Loucy (cell line): ENCODE measurements around the gene SPPL3.

Source experiments
- H2AFZ ChIP-seq: fragments of 200-600 bp; sonication (generic); 2 replicates; pipeline ENCODE4 v1.6.0; 2016; ENCODE audit warnings: antibody characterized with exemption, mild to moderate bottlenecking, low read length, moderate library complexity
- H3F3A ChIP-seq: fragments of 200-600 bp; 2 replicates; pipeline ENCODE4 v1.6.0; 2016; ENCODE audit warnings: antibody characterized with exemption, low read depth, mild to moderate bottlenecking
- H3K27me3 ChIP-seq: fragments of 200-600 bp; sonication (generic); 2 replicates; pipeline ENCODE4 v1.6.1; 2014; ENCODE audit warnings: low read length, mild to moderate bottlenecking; ENCODE audit not compliant: insufficient read depth, poor library complexity, severe bottlenecking
- H3K36me3 ChIP-seq: fragments of 200-600 bp; sonication (generic); 2 replicates; pipeline ENCODE4 v1.6.1; 2016; ENCODE audit warnings: low read length; ENCODE audit not compliant: insufficient read depth
- H3K4me1 ChIP-seq: fragments of 200-600 bp; sonication (generic); 2 replicates; pipeline ENCODE4 v1.5.1; 2014; ENCODE audit warnings: low read length, mild to moderate bottlenecking; ENCODE audit not compliant: insufficient read depth, poor library complexity, severe bottlenecking
- H3K4me2 ChIP-seq: fragments of 200-600 bp; sonication (generic); 2 replicates; pipeline ENCODE4 v1.6.0; 2014; ENCODE audit warnings: antibody characterized with exemption, low read length, low read depth, mild to moderate bottlenecking; ENCODE audit not compliant: poor library complexity, severe bottlenecking
- H3K4me3 ChIP-seq: fragments of 200-600 bp; sonication (generic); 2 replicates; pipeline ENCODE4 v1.5.1; 2014; ENCODE audit warnings: low read length, mild to moderate bottlenecking, mixed read lengths; ENCODE audit not compliant: poor library complexity, severe bottlenecking
- H3K79me2 ChIP-seq: fragments of 200-600 bp; sonication (generic); 2 replicates; pipeline ENCODE4 v1.6.1; 2014; ENCODE audit warnings: low read length; ENCODE audit not compliant: insufficient read depth
- H3K9ac ChIP-seq: fragments of 200-600 bp; sonication (generic); 2 replicates; pipeline ENCODE4 v1.6.0; 2014; ENCODE audit warnings: mild to moderate bottlenecking, low read depth, low read length, moderate library complexity; ENCODE audit not compliant: poor library complexity, severe bottlenecking
- H3K9me2 ChIP-seq: fragments of 200-600 bp; sonication (generic); replicated peaks from 2 replicates; pipeline ENCODE4 v1.6.1; 2016; ENCODE audit warnings: low read depth, low read length, mixed read lengths
- H3K9me3 ChIP-seq: fragments of 200-600 bp; sonication (generic); 2 replicates; pipeline ENCODE4 v1.6.1; 2014; ENCODE audit warnings: mild to moderate bottlenecking, antibody characterized with exemption, low read length, low read depth; ENCODE audit not compliant: insufficient read depth
- H4K20me1 ChIP-seq: fragments of 200-600 bp; sonication (generic); 2 replicates; pipeline ENCODE4 v1.6.0; 2014; ENCODE audit warnings: antibody characterized with exemption, low read length, mild to moderate bottlenecking; ENCODE audit not compliant: insufficient read depth, poor library complexity, severe bottlenecking
- CTCF ChIP-seq: fragments of 200-600 bp; sonication (generic); conservative IDR thresholded peaks from 2 replicates; pipeline ENCODE4 v1.5.1; 2014; ENCODE audit warnings: mild to moderate bottlenecking, antibody characterized with exemption, low read length
- EZH2phosphoT487 ChIP-seq: fragments of 200-600 bp; IDR thresholded peaks from 2 replicates; pipeline ENCODE4 v1.6.1; 2018; ENCODE audit warnings: antibody characterized with exemption, mild to moderate bottlenecking, moderate library complexity, borderline replicate concordance

Gene SPPL3

GRCh38 chr12:120847392-120847791 is 56.8 kb downstream of the SPPL3 start:
- peaks cover 5% of the 10 kb centered on the region; the same call in 1 of the 2 replicates for H3K36me3 ChIP-seq
- no peak overlapping the region for H3K4me3 ChIP-seq
- H4K20me1 ChIP-seq = peaks cover 25% of the 10 kb centered on the region
- no peak overlapping the region for H3K9ac ChIP-seq
- peaks cover 7% of the 10 kb centered on the region for H3K4me1 ChIP-seq
- no peaks in the 10 kb centered on the region for H3F3A ChIP-seq
- no peaks in the 10 kb centered on the region for H3K9me3 ChIP-seq
- no peak for TF ChIP-seq EZH2phosphoT487
- H3K9me2 ChIP-seq = no peaks in the 10 kb centered on the region
- H3K4me2 ChIP-seq = no peak overlapping the region
- no peak overlapping the region for H2AFZ ChIP-seq
- H3K27me3 ChIP-seq = no peaks in the 10 kb centered on the region
- peaks cover 95% of the 10 kb centered on the region for H3K79me2 ChIP-seq

- Histone ChIP-seq H3K9ac (no peak overlapping the region), H3K9me2 (no peaks in the 10 kb centered on the region), H3K9me3 (no peaks in the 10 kb centered on the region), H3K4me2 (no peak overlapping the region), H3K4me1 (peaks cover 7% of the 10 kb centered on the region), H3K79me2 (peaks cover 98% of the 10 kb centered on the region), H3F3A (no peaks in the 10 kb centered on the region), H3K36me3 (peaks cover 5% of the 10 kb centered on the region; the same call in 1 of the 2 replicates), H3K4me3 (no peak overlapping the region), H4K20me1 (peaks cover 29% of the 10 kb centered on the region), H2AFZ (no peak overlapping the region), H3K27me3 (no peaks in the 10 kb centered on the region)
- no peak for TF ChIP-seq EZH2phosphoT487
- TF ChIP-seq CTCF = no peak
These were observed 57.4 kb downstream of the SPPL3 start for GRCh38 chr12:120846721-120847120.

GRCh38 chr12:120845696-120846095 is 58.5 kb downstream of the SPPL3 start:
- no peaks in the 10 kb centered on the region for H3K9me2 ChIP-seq
- no peaks in the 10 kb centered on the region for H3K9me3 ChIP-seq
- no peak overlapping the region for H2AFZ ChIP-seq
- H3F3A ChIP-seq = no peaks in the 10 kb centered on the region
- no peak overlapping the region for H3K4me3 ChIP-seq
- peaks cover 7% of the 10 kb centered on the region for H3K4me1 ChIP-seq
- peaks cover 90% of the 10 kb centered on the region for H3K79me2 ChIP-seq
- no peak overlapping the region for H3K9ac ChIP-seq
- H3K36me3 ChIP-seq = peaks cover 5% of the 10 kb centered on the region; the same call in 1 of the 2 replicates
- no peaks in the 10 kb centered on the region for H3K27me3 ChIP-seq
- no peak overlapping the region for H3K4me2 ChIP-seq
- no peak for TF ChIP-seq CTCF
- peaks cover 23% of the 10 kb centered on the region for H4K20me1 ChIP-seq

GRCh38 chr12:120844768-120845449 is 59.2 kb downstream of the SPPL3 start:
- H3K36me3 ChIP-seq = peaks cover 5% of the 10 kb centered on the region; the same call in 1 of the 2 replicates
- peaks cover 88% of the 10 kb centered on the region for H3K79me2 ChIP-seq
- no peak overlapping the region for H3K4me2 ChIP-seq
- H3K9me2 ChIP-seq = no peaks in the 10 kb centered on the region
- H3K9me3 ChIP-seq = no peaks in the 10 kb centered on the region
- no peaks in the 10 kb centered on the region for H3K27me3 ChIP-seq
- H3K4me1 ChIP-seq = peaks cover 2% of the 10 kb centered on the region
- no peaks in the 10 kb centered on the region for H3F3A ChIP-seq
- no peak overlapping the region for H3K4me3 ChIP-seq
- H2AFZ ChIP-seq = no peak overlapping the region
- peaks cover 23% of the 10 kb centered on the region for H4K20me1 ChIP-seq
- no peak for TF ChIP-seq EZH2phosphoT487
- TF ChIP-seq CTCF = no peak
- no peak overlapping the region for H3K9ac ChIP-seq
